H1 (cell line): ENCODE measurements around the gene ST3GAL3. TPM values are rescaled to one million over a fixed set of nuclear protein-coding genes. Genes with fewer than 3 reads are reported as not detected.

Experiments used
- CHD7 ChIP-seq: fragments of 300-600 bp; sonication (generic); IDR thresholded peaks from 2 replicates; pipeline ENCODE4 v1.7.1; 2012; ENCODE audit warnings: low read length, moderate library complexity, mild to moderate bottlenecking, inconsistent platforms; ENCODE audit not compliant: insufficient replicate concordance
- RAD21 ChIP-seq, 2 experiments: IDR thresholded peaks in 1 of 2; conservative IDR thresholded peaks in 1 of 2; 2 replicates each; pipeline ENCODE4 v1.6.1; 2011; ENCODE audit warnings: low read depth in 2 of 2, low read length in 2 of 2, improper control_type of control experiment in 1 of 2, inconsistent platforms in 1 of 2, mild to moderate bottlenecking in 1 of 2, moderate library complexity in 1 of 2
- SIN3A ChIP-seq, 2 experiments: IDR thresholded peaks in 1 of 2; conservative IDR thresholded peaks in 1 of 2; 2 replicates each; pipeline ENCODE4 v1.6.1; 2011 to 2012; ENCODE audit warnings: low read length in 2 of 2, improper control_type of control experiment in 1 of 2, low read depth in 1 of 2, mild to moderate bottlenecking in 1 of 2
- SP1 ChIP-seq: IDR thresholded peaks from 2 replicates; pipeline ENCODE4 v1.6.1; 2011; ENCODE audit warnings: low read depth, low read length
- polyA plus RNA-seq, 7 experiments: library from polyadenylated mRNA; depleted of rRNA in 3 of 7; stranded (reverse) in 5 of 7; unstranded in 2 of 7; fragments of >200 nt in 5 of 7; fragments of 200-250 nt in 2 of 7; gene quantifications; 1 replicate in 5 of 7; 2 replicates in 1 of 7; 4 replicates in 1 of 7; pipeline versions ENCODE4 v1.2.1 to v1.2.3, GENCODE V29; 2011 to 2013; ENCODE audit warnings: missing spikeins in 2 of 7, mixed read lengths in 2 of 7
- total RNA-seq: library from RNA; stranded (reverse); fragmentation: NEBNext Ultra II Directional; extraction: Animal tissue kit (Norgen Biotek cat#: 25700); gene quantifications from 2 replicates; pipeline ENCODE4 v1.2.1, GENCODE V29; 2021

Gene ST3GAL3
- total and polyA plus RNA-seq, 2 of the 8 experiments (the other 6 are each of a cell fraction or from before 2014, with no cell fraction given): 6.8 to 7.0 TPM

- peak; percentile 8 for TF ChIP-seq CHD7
- peak in 1 of 2 experiments; percentile 14; a peak in 1 of 4 replicates for TF ChIP-seq RAD21 (IDR thresholded peaks at IDR 0.05 in 1 of 2, conservative IDR thresholded peaks at IDR 0.05 in 1 of 2; ENCODE audit: low read depth in 2 of 2, low read length in 2 of 2)
- peak; percentile 48; the same call in 1 of the 2 replicates for TF ChIP-seq SP1
- TF ChIP-seq SIN3A (conservative IDR thresholded peaks at IDR 0.05 in 1 of 2, IDR thresholded peaks at IDR 0.05 in 1 of 2; ENCODE audit: low read depth in 1 of 2, low read length in 2 of 2): peak in 1 of 2 experiments; percentile 45; a peak in 1 of 4 replicates
- TF ChIP-seq, all 59 proteins: peak for 5
Measured at GRCh38 chr1:43766818-43767525, 59.6 kb downstream of the ST3GAL3 start (continued).
